ENCODE data around the gene ENPP7. TPM values are rescaled to one million over a fixed set of nuclear protein-coding genes. Genes with fewer than 3 reads are reported as not detected.

ENPP7 gene, protein sequence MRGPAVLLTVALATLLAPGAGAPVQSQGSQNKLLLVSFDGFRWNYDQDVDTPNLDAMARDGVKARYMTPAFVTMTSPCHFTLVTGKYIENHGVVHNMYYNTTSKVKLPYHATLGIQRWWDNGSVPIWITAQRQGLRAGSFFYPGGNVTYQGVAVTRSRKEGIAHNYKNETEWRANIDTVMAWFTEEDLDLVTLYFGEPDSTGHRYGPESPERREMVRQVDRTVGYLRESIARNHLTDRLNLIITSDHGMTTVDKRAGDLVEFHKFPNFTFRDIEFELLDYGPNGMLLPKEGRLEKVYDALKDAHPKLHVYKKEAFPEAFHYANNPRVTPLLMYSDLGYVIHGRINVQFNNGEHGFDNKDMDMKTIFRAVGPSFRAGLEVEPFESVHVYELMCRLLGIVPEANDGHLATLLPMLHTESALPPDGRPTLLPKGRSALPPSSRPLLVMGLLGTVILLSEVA
- polyA plus RNA-seq (2012; ENCODE audit: low read depth, missing spikeins): 0.14 TPM

DNA sequence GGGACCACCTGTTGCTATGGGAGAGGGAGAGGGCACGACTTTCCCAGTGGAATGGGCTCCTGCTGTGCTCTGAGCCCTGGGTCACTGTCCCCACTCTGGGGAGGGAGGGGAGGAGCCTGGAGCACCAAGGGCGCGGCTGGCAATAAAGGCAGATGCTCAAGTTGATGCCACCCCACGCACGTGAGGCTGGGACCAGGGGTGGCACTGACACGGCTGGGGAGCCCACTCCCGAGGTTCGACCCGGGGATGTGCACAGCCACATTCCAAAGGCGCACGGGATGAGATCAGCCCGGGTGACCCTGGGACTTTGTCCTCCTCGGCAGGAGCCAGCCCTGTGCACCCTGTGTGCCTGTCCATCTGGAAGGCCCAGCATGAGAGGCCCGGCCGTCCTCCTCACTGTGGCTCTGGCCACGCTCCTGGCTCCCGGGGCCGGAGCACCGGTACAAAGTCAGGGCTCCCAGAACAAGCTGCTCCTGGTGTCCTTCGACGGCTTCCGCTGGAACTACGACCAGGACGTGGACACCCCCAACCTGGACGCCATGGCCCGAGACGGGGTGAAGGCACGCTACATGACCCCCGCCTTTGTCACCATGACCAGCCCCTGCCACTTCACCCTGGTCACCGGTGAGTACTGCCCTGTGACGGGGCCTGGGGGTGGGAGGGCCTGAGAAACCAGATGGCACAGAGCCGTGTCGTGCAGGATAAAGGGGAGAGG, at the start of gene ENPP7:
TSS of gene ENPP7 (plus strand) at position 175 of the 715 bp plus-strand sequence. CDS start at position 372, 197 bp downstream.
- DNase-seq (ENCODE audit: insufficient read length, low spot score) (no peak), FAIRE-seq (no peak)
- TF ChIP-seq POLR2AphosphoS5 (IDR thresholded peaks at IDR 0.05; ENCODE audit: low read depth, low read length) (no peak), PAX5 (IDR thresholded peaks at IDR 0.05; ENCODE audit: insufficient read depth, low read length, severe bottlenecking) (no peak), POU2F2 (IDR thresholded peaks at IDR 0.05; ENCODE audit: low read depth, low read length) (no peak), SPI1 (IDR thresholded peaks at IDR 0.05; ENCODE audit: low read depth, low read length) (no peak), POLR2A (IDR thresholded peaks at IDR 0.05; ENCODE audit: low read depth, low read length) (no peak), TAF1 (IDR thresholded peaks at IDR 0.05; ENCODE audit: low read depth, low read length) (no peak)

DNA sequence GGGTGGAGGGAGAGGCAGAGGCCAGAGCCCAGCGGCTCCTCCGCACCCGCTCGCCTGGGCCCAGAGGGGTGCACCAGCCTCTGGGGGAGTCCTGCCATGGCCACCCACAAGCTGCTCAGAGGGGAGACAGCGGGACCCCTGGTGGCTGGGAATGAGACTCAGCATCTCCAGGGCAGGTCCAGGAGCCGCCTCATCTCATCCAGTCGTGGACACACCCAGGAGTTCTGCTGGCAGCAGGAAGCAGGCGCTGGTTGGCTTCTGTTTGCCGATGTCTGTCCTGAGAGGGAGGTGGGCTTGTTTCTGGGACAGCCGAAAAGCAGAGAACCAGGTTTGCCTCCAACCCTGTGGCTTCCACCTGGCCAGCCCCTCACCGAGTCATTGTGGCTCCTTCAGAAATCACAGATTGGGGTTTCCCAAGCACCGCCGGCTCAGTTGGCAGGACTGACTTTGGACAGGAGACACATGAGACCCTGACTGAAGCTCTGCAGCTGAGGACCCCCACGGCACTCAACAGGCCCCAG, 49.6 kb upstream of the ENPP7 start:
- FAIRE-seq: no peak
- TF ChIP-seq POLR2A (IDR thresholded peaks at IDR 0.05; ENCODE audit: low read depth, low read length) (no peak), POU2F2 (IDR thresholded peaks at IDR 0.05; ENCODE audit: low read depth, low read length) (no peak), POLR2AphosphoS5 (IDR thresholded peaks at IDR 0.05; ENCODE audit: low read depth, low read length) (no peak), SPI1 (IDR thresholded peaks at IDR 0.05; ENCODE audit: low read depth, low read length) (no peak), TAF1 (IDR thresholded peaks at IDR 0.05; ENCODE audit: low read depth, low read length) (no peak), PAX5 (IDR thresholded peaks at IDR 0.05; ENCODE audit: insufficient read depth, low read length, severe bottlenecking) (no peak)
- no peak for DNase-seq (ENCODE audit: insufficient read length, low spot score)

DNA sequence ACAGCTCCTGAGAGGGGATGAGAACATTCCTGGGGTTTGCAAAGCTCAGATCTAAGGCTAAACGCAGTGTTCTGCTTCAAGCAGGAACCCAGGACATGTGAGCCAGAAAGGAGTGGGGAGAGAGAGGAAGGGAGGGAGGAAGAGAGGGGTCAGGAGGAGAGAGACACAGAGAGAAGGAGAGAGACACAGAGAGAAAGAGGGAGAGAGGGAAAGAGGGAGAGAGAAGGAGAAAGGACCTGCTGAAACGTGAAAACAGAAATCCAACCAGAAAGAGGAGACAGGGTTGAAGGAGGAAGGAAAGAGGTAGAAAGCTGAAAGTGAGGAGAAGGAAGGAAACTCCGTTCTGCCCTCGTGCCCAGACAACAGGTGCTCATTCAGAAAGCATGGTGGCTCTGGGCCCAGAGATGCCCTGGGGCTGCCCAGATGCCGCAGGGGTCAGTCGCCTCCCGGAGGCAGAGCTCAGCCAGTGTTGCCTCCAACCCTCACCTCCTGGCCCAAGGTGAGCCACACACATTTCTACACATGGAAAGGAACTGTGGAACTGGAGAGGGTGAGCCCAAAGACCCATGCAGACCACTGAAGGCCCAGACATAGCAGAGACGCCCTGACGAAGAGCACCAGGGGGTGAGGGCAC, 49.0 kb upstream of the ENPP7 start:
- no peak for FAIRE-seq
- no peak for DNase-seq (ENCODE audit: insufficient read length, low spot score)
- no peak for TF ChIP-seq TAF1 (IDR thresholded peaks at IDR 0.05; ENCODE audit: low read depth, low read length)
- no peak for TF ChIP-seq POU2F2 (IDR thresholded peaks at IDR 0.05; ENCODE audit: low read depth, low read length)

DNA sequence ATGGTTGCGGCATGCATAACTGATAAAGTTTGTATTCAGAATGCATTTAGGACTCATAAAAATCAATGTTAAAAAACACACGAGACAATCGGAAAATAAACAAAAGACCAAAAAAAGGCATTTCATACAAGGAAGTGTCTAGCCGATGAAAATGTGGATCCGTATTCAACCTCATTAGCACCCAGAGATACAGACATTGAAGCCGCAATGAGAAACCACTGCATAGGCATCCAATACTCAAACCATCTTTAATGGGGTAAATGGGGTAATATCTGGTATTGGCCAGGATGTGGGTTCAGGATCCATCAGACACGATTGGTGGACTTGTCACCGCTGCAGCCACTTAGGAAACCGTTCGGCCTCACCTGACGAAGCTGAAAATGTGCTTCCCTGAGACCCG, 47.4 kb upstream of the ENPP7 start:
- no peak for DNase-seq (ENCODE audit: insufficient read length, low spot score)
- no peak for FAIRE-seq
- TF ChIP-seq PAX5 (IDR thresholded peaks at IDR 0.05; ENCODE audit: insufficient read depth, low read length, severe bottlenecking): no peak

DNA sequence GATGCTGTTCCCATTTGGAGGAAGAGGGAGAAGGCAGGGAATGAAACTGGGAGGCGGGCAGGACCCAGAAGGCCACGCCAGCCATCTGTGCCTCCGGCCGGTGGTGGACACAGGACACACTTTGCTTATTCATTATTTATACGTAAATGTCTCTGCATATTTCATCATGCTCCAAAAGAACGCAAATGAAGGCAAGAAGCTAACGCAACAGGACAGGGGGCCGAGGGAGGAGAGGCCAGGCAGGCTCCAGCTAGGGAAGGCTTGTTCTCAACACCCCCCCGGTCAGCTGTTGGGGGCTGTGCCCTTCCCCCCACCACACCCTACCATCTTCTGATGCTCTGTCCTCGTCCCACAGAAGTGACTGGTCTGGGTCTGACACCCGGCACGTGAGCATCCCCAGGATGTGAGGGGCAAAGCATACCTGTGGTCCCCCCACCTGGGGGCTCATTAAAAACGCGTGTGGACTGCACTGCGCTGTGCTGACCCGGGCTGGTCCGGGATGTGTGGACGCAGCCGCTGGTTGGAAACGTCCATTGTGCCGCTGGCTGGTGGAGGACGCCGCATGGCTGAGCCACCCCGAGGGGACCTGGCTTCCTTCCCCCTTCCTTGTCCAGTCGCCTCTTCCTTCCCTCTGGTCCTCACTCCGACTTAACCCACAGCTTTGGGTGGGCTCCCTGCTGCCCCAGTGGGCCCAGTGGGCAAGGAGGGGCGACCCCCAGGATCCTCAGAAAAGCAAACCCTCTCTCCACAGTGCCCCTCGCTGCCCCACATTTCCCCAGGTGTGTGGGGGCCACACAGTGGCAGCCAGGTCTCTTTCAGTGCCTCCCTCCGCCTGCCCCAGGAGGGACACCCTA, 46.4 kb upstream of the ENPP7 start:
- DNase-seq (ENCODE audit: insufficient read length, low spot score) (no peak), FAIRE-seq (no peak)
- no peak for TF ChIP-seq POLR2A (IDR thresholded peaks at IDR 0.05; ENCODE audit: low read depth, low read length)
- no peak for TF ChIP-seq PAX5 (IDR thresholded peaks at IDR 0.05; ENCODE audit: insufficient read depth, low read length, severe bottlenecking)
- TF ChIP-seq SPI1 (IDR thresholded peaks at IDR 0.05; ENCODE audit: low read depth, low read length): no peak
- no peak for TF ChIP-seq POLR2AphosphoS5 (IDR thresholded peaks at IDR 0.05; ENCODE audit: low read depth, low read length)
- TF ChIP-seq POU2F2 (IDR thresholded peaks at IDR 0.05; ENCODE audit: low read depth, low read length): no peak
- TF ChIP-seq TAF1 (IDR thresholded peaks at IDR 0.05; ENCODE audit: low read depth, low read length): no peak

DNA sequence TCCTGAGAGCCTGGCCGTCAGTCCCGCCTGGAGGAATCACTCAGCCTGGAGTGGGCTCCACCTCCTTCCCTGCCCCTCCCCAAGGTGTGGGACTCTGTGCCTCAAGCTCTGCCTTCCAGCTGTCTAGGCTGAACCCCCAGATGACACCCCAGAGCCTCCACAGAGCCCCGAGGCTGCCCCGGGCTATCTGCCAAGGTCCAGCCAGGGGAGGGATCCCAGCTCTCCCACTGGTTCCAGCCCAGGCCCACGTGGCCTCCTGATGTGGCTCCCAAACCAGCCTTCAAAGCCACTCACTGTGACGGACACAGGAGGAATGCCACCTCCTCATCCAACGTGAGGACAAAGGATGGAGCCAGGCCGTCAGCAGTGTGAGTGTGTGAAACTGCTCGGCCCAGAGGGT, 45.6 kb upstream of the ENPP7 start:
- TF ChIP-seq PAX5 (IDR thresholded peaks at IDR 0.05; ENCODE audit: insufficient read depth, low read length, severe bottlenecking) (no peak), TAF1 (IDR thresholded peaks at IDR 0.05; ENCODE audit: low read depth, low read length) (no peak), SPI1 (IDR thresholded peaks at IDR 0.05; ENCODE audit: low read depth, low read length) (no peak), POU2F2 (IDR thresholded peaks at IDR 0.05; ENCODE audit: low read depth, low read length) (no peak), POLR2A (IDR thresholded peaks at IDR 0.05; ENCODE audit: low read depth, low read length) (no peak), POLR2AphosphoS5 (IDR thresholded peaks at IDR 0.05; ENCODE audit: low read depth, low read length) (no peak)
- no peak for FAIRE-seq
- no peak for DNase-seq (ENCODE audit: insufficient read length, low spot score)

DNA sequence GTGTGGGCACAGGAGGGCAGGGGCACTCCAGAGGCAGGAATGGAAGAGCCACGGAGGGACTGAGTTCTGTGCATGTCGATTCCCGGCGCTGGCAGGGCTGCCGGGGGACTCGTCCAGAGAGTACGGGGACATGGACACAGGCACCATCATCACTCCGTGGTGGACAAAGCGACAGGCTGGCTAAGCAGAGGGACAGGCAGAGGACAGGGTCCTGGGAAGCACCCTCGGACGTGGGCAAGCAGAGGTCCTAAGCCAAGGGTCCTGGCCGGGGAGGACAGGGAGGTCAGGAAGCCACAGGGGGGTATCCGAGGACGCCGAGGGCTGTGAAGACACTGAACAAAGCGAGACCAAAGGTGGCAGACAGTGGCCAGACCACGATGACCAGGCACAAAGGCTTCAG, 44.3 kb upstream of the ENPP7 start:
- no peak for DNase-seq (ENCODE audit: insufficient read length, low spot score)
- FAIRE-seq: no peak
- TF ChIP-seq POU2F2 (IDR thresholded peaks at IDR 0.05; ENCODE audit: low read depth, low read length) (no peak), POLR2AphosphoS5 (IDR thresholded peaks at IDR 0.05; ENCODE audit: low read depth, low read length) (no peak), SPI1 (IDR thresholded peaks at IDR 0.05; ENCODE audit: low read depth, low read length) (no peak), POLR2A (IDR thresholded peaks at IDR 0.05; ENCODE audit: low read depth, low read length) (no peak), TAF1 (IDR thresholded peaks at IDR 0.05; ENCODE audit: low read depth, low read length) (no peak), PAX5 (IDR thresholded peaks at IDR 0.05; ENCODE audit: insufficient read depth, low read length, severe bottlenecking) (no peak)

DNA sequence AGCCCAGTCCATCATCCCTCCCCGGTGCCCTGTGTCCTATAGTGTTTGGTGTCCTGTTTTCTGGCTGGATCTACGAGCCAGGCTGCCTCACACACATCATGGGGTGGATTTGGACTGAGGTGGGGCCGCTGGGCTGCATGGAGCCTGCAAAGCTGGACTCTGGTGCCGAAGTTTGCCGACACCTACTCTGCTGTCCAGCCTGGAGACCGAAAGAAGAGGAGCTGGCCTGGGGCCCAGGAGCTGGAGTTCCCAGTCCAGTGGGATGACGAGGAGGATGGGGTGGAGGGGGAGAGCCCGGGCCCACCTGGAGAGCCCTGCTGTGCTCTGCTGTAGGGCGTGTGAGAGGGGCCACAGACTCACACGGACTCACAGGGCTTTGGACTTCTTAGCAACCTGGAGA, 40.3 kb upstream of the ENPP7 start:
- FAIRE-seq: no peak
- no peak for TF ChIP-seq TAF1 (IDR thresholded peaks at IDR 0.05; ENCODE audit: low read depth, low read length)
- no peak for TF ChIP-seq POU2F2 (IDR thresholded peaks at IDR 0.05; ENCODE audit: low read depth, low read length)
- no peak for TF ChIP-seq SPI1 (IDR thresholded peaks at IDR 0.05; ENCODE audit: low read depth, low read length)
- no peak for TF ChIP-seq POLR2AphosphoS5 (IDR thresholded peaks at IDR 0.05; ENCODE audit: low read depth, low read length)
- TF ChIP-seq PAX5 (IDR thresholded peaks at IDR 0.05; ENCODE audit: insufficient read depth, low read length, severe bottlenecking): no peak
- TF ChIP-seq POLR2A (IDR thresholded peaks at IDR 0.05; ENCODE audit: low read depth, low read length): no peak
- no peak for DNase-seq (ENCODE audit: insufficient read length, low spot score)

Data from GM12891 (cell line).